Karpas-422 (cell line): ENCODE measurements around the gene PDX1. TPM values are rescaled to one million over a fixed set of nuclear protein-coding genes. Genes with fewer than 3 reads are reported as not detected.

ENCODE experiments used
- DNase-seq: peaks from one replicate; pipeline ENCODE4 v3.0.0-alpha.2; 2015
- H2AFZ ChIP-seq: fragments of 200-600 bp; sonication (generic); 2 replicates; pipeline ENCODE4 v1.6.1; 2014; ENCODE audit warnings: antibody characterized with exemption, low read length, mixed read lengths
- H3K27ac ChIP-seq: fragments of 200-600 bp; sonication (generic); 2 replicates; pipeline ENCODE4 v1.5.1; 2014; ENCODE audit warnings: mild to moderate bottlenecking, low read length, moderate library complexity
- H3K27me3 ChIP-seq: fragments of 200-600 bp; sonication (generic); 2 replicates; pipeline ENCODE4 v1.6.1; 2014; ENCODE audit warnings: low read length, mixed read lengths
- H3K36me3 ChIP-seq: fragments of 200-600 bp; sonication (generic); 2 replicates; pipeline ENCODE4 v1.6.1; 2014; ENCODE audit warnings: low read length, mixed read lengths; ENCODE audit not compliant: insufficient read depth
- H3K4me1 ChIP-seq: fragments of 200-600 bp; sonication (generic); 2 replicates; pipeline ENCODE4 v1.6.1; 2014; ENCODE audit warnings: mild to moderate bottlenecking, low read length, mixed read lengths
- H3K4me2 ChIP-seq: fragments of 200-600 bp; sonication (generic); 2 replicates; pipeline ENCODE4 v1.6.1; 2014; ENCODE audit warnings: low read length, low read depth, mild to moderate bottlenecking; ENCODE audit not compliant: poor library complexity, severe bottlenecking
- H3K4me3 ChIP-seq: fragments of 200-600 bp; sonication (generic); 2 replicates; pipeline ENCODE4 v1.5.1; 2014; ENCODE audit warnings: mild to moderate bottlenecking, antibody characterized with exemption, low read length, mixed read lengths
- H3K79me2 ChIP-seq: fragments of 200-600 bp; sonication (generic); 2 replicates; pipeline ENCODE4 v1.6.1; 2014; ENCODE audit warnings: mild to moderate bottlenecking, low read length, mixed read lengths
- H3K9ac ChIP-seq: fragments of 200-600 bp; sonication (generic); 2 replicates; pipeline ENCODE4 v1.6.0; 2014; ENCODE audit warnings: low read length
- H3K9me2 ChIP-seq: fragments of 200-600 bp; sonication (generic), shearing (Covaris generic); replicated peaks from 2 replicates; pipeline ENCODE4 v1.6.0; 2014; ENCODE audit warnings: mild to moderate bottlenecking, low read length, moderate library complexity; ENCODE audit not compliant: insufficient read depth
- H3K9me3 ChIP-seq: fragments of 300-700, 200-600 bp; sonication (generic); 2 replicates; pipeline ENCODE4 v1.6.1; 2014; ENCODE audit warnings: low read length, mixed read lengths
- H4K20me1 ChIP-seq: fragments of 200-600 bp; sonication (generic); 2 replicates; pipeline ENCODE4 v1.6.1; 2014; ENCODE audit warnings: mild to moderate bottlenecking, antibody characterized with exemption, low read length, low read depth; ENCODE audit not compliant: insufficient read depth
- total RNA-seq: library from RNA; depleted of rRNA; stranded (reverse); fragments of >200 nt; shearing (Covaris generic); gene quantifications from 2 replicates; pipeline ENCODE4 v1.2.3, GENCODE V29; 2014; ENCODE audit warnings: low replicate concordance

Gene PDX1
- total RNA-seq, 1 experiment from 2014 or later: not detected

DNA sequence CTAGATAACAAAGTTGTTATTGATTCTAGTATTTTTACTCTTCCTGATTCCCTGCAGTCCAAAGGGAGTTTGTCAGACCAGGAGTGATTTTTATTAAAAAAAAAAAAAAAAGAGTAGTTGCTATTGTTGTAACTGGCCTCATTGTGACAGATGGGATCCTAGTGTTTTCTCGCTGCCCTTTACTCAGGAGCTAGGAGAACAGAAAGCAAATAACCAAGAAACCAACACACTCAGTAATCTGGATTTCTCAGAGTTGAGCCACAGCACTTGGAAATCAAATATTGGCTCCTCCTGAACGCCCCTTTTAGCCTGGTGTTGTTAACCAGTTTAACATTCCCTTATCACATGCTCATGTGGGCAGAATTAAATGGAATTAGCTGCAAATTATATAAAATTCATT lies 8.3 kb upstream of the PDX1 start:
- Histone ChIP-seq H3K9ac (no peak overlapping the region), H3K4me1 (no peaks in the 10 kb centered on the region), H2AFZ (no peak overlapping the region), H3K79me2 (no peaks in the 10 kb centered on the region), H4K20me1 (no peaks in the 10 kb centered on the region), H3K27me3 (no peaks in the 10 kb centered on the region), H3K9me2 (no peaks in the 10 kb centered on the region), H3K9me3 (no peaks in the 10 kb centered on the region), H3K4me2 (no peak overlapping the region), H3K4me3 (no peak overlapping the region), H3K27ac (no peak overlapping the region), H3K36me3 (no peaks in the 10 kb centered on the region)
- no peak for DNase-seq

DNA sequence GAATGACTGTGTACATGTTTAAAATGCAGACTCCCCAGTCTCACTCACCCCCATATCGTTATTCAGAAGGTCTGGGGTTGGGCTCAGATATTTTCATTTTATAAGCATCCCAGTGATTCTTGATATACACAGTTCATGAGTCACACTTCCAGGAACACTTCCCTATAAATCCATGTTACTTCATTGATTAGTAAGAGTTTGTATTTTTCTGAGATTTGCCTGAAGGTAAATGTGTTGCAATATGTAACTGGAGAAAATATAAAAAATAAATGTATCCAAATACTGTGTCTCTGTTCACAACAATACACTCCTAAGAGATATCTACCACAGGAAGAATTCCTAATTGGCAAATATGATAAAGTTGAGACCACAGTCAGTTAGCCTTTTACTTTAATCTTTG lies 6.6 kb upstream of the PDX1 start:
- Histone ChIP-seq H3K9me3 (no peaks in the 10 kb centered on the region), H3K27ac (no peak overlapping the region), H3K27me3 (no peaks in the 10 kb centered on the region), H3K9ac (no peak overlapping the region), H3K36me3 (no peaks in the 10 kb centered on the region), H3K4me2 (no peak overlapping the region), H4K20me1 (no peaks in the 10 kb centered on the region), H3K79me2 (no peaks in the 10 kb centered on the region), H3K4me3 (no peak overlapping the region), H2AFZ (no peak overlapping the region), H3K9me2 (no peaks in the 10 kb centered on the region), H3K4me1 (no peaks in the 10 kb centered on the region)
- no peak for DNase-seq

DNA sequence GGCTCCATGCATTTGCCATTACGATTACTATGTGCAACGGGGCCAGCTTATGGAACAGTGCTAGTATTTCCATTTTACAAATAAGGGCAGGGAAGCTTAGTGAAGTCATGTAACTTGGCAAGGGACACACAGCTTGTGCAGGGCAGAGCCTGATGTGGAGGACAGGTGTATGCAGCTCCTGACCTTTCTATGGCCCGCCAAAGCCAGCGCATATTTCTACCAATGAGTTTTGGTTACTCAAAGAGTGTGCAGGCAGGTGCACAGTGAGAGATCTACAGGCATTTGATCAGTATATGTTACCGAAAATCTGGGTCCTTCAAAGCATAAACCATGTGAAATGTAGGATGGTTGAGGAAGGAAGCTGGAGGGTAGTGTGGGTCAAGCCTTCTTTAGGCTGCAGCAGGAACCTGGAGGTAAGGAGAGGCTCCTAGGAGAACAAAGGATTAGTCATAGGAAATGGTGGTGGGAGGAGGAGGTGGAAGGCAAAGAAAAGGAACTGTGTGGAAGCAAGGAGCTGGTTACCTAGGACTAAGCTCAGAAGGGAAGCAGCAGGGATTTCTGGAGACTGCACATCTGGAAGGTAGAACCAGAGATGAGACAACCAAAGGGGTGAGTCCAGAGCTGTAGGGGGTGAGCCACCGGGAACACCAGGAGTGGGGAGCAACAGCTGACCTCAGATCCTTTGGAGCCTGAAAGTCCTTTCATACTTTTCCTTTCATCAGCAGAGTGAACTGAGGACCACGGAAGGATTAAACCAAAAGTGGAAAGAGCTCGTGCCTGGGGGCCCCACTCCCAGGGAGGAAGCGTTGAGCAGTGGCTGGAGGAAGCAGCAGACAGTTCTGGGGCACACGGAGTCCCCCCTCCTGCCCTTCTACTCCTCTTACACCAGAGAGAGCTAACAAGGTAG lies 4.2 kb upstream of the PDX1 start:
- H3K27me3 ChIP-seq: no peaks in the 10 kb centered on the region
- H4K20me1 ChIP-seq: no peaks in the 10 kb centered on the region
- H3K4me2 ChIP-seq: no peak overlapping the region
- no peaks in the 10 kb centered on the region for H3K9me3 ChIP-seq
- H3K4me1 ChIP-seq: no peaks in the 10 kb centered on the region
- no peaks in the 10 kb centered on the region for H3K36me3 ChIP-seq
- no peaks in the 10 kb centered on the region for H3K9me2 ChIP-seq
- H3K79me2 ChIP-seq: no peaks in the 10 kb centered on the region
- no peak for DNase-seq
- no peak overlapping the region for H2AFZ ChIP-seq
- no peak overlapping the region for H3K9ac ChIP-seq
- no peak overlapping the region for H3K27ac ChIP-seq
- no peak overlapping the region for H3K4me3 ChIP-seq

DNA sequence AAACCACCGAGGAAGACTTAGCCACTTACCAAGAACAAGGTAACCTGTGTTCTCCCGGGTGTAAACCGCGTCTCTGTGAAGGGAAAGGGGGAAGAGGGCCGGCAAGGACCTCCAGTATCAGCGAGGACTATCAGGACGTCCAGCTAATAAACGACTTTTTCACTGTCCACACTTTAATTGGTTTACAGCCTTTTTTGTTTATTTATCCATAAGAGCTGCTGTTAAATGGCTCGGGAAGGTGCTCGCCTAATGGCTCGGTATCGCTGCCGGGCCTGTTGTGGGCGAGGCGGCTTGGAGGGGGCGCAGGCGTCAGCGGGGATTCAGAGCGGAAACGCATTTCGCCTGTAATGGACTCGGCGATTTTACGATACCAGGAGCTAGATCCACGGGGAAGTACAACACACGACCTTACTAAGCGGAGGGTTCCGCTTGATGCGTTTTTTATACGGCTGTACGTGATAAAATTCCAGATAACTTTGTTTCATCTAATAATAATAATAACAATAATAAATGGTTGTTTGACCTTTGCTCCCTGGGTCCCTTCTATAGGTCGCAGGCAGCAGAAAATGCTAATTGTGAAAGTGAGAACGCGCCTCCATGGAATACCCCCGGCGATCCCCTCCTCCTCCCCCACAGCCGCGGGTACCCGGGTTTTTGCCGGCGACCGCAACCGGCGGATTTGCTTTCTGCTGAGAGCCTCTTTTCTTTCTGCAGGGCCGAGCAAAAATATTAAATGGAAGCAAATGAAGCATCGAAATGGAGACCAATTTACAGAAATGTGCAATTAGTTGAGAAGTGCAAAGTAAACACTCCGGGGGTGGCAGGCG lies 2.5 kb upstream of the PDX1 start:
- Histone ChIP-seq H3K27ac (no peak overlapping the region), H4K20me1 (no peaks in the 10 kb centered on the region), H3K4me2 (no peak overlapping the region), H3K79me2 (no peaks in the 10 kb centered on the region), H3K36me3 (no peaks in the 10 kb centered on the region), H3K4me1 (no peaks in the 10 kb centered on the region), H2AFZ (no peak overlapping the region), H3K27me3 (no peaks in the 10 kb centered on the region), H3K9me2 (no peaks in the 10 kb centered on the region), H3K9me3 (no peaks in the 10 kb centered on the region), H3K4me3 (no peak overlapping the region), H3K9ac (no peak overlapping the region)
- DNase-seq: no peak

DNA sequence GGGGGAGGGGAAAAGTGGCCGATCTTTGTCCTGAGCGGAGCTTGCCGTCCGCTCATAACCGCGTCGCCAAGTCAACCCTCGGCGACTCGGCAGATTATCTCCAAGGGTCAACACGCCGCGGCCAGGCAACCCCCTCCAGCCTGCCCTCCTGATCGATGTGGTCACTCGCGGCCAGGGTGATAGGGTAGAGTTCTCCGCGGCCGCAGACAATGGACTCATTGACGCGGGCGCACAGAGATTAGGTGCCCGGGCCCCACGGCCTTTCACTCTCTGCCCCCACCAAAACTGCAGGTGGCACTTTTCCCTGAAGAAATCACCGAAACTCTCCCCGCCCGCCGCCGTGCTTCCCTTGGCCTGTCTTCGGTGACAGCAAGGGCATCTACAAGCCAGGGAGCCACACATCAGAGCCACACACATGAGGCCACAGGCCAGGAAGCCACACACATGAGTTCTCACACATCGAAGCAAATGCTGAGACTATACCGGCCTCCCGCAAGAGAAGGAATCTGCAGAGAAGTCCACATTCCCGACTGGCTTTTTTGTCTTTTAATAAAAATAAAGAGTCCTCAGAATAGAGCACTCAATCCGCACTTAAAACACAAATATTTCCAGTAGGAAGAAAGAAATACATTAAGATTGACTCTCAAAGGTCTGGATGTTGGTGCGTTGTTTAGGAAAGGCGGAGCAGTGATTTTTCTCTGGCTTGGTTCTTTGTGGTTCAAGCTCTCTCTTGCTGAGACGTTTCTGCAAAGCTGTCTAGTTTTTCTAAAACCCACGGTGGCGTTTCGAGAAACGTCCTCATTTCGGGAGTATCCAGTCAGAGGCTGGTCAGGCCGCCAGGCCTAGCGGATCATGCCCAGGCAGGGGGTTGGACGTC lies 1.5 kb upstream of the PDX1 start:
- DNase-seq: no peak
- no peak overlapping the region for H3K27ac ChIP-seq
- H4K20me1 ChIP-seq: no peaks in the 10 kb centered on the region
- H3K4me2 ChIP-seq: no peak overlapping the region
- no peaks in the 10 kb centered on the region for H3K79me2 ChIP-seq
- H3K4me1 ChIP-seq: no peaks in the 10 kb centered on the region
- H3K9me3 ChIP-seq: no peaks in the 10 kb centered on the region
- H3K4me3 ChIP-seq: no peak overlapping the region
- H3K9ac ChIP-seq: no peak overlapping the region
- H3K27me3 ChIP-seq: no peaks in the 10 kb centered on the region
- no peaks in the 10 kb centered on the region for H3K9me2 ChIP-seq
- no peak overlapping the region for H2AFZ ChIP-seq
- no peaks in the 10 kb centered on the region for H3K36me3 ChIP-seq

DNA sequence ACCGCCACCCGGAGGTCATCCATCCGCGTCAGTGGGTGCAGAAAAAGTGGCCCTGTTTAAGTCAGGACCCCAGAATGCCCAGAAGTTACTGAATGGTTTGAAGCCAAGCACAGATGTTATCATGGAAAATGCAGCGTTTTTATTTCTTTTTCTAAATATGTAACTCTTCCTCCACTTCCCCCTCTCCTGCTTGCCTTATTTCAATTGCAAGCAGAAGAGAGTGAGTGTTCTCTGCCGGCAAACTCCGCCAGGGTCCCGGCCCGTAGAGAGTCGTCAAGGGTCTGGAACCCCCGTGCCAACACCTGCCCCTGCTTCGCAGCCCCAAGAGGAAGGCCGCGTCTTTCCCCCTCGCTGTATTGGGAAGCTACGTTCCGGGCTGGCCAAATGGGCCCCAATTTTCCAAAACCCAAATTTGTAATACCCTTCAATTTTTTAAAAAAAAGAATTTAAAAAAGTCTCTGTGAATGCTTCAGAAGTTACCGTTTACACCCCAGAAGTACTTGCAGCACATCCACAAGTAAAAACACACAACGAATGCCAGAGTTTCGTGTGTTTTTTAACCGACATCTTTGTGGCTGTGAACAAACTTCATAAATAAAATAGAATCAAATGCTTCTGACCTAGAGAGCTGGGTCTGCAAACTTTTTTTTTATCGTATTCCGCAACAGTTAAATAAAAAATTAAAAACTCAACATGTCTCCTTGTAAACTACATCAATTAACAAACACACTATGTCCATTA lies 712 bp upstream of the PDX1 start:
- H3K27me3 ChIP-seq: no peaks in the 10 kb centered on the region
- H3K36me3 ChIP-seq: no peaks in the 10 kb centered on the region
- H3K4me1 ChIP-seq: no peaks in the 10 kb centered on the region
- no peak for DNase-seq
- no peak overlapping the region for H3K4me2 ChIP-seq
- H3K79me2 ChIP-seq: no peaks in the 10 kb centered on the region
- no peak overlapping the region for H3K4me3 ChIP-seq
- H3K9me3 ChIP-seq: no peaks in the 10 kb centered on the region
- H4K20me1 ChIP-seq: no peaks in the 10 kb centered on the region
- no peaks in the 10 kb centered on the region for H3K9me2 ChIP-seq
- no peak overlapping the region for H3K27ac ChIP-seq
- H3K9ac ChIP-seq: no peak overlapping the region
- H2AFZ ChIP-seq: no peak overlapping the region

DNA sequence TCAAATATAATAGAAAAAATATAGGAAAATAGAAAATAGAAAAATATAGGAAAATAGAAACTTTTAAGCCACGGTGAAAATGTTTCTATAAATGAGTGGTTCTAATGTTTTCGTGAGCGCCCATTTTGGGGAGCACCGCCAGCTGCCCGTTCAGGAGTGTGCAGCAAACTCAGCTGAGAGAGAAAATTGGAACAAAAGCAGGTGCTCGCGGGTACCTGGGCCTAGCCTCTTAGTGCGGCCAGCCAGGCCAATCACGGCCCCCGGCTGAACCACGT lies 204 bp upstream of the PDX1 start:
- Histone ChIP-seq H3K4me1 (no peaks in the 10 kb centered on the region), H2AFZ (no peak overlapping the region), H3K27me3 (no peaks in the 10 kb centered on the region), H3K9me2 (no peaks in the 10 kb centered on the region), H4K20me1 (no peaks in the 10 kb centered on the region), H3K36me3 (no peaks in the 10 kb centered on the region), H3K4me3 (no peak overlapping the region), H3K4me2 (no peak overlapping the region), H3K27ac (no peak overlapping the region), H3K9me3 (no peaks in the 10 kb centered on the region), H3K79me2 (no peaks in the 10 kb centered on the region), H3K9ac (no peak overlapping the region)
- no peak for DNase-seq
